ENCODE results near the gene C1QTNF1. TPM values are rescaled to one million over a fixed set of nuclear protein-coding genes. Genes with fewer than 3 reads are reported as not detected.

The C1QTNF1 gene
- total and polyA plus RNA-seq, 4 experiments from 2014 or later = not detected

- no peaks in the 10 kb centered on the region for H3K4me1 ChIP-seq (ENCODE audit: insufficient read depth, low read length)
- no peaks in the 10 kb centered on the region for H3K27me3 ChIP-seq (ENCODE audit: insufficient read depth, low read length)
- CTCF ChIA-PET (ENCODE audit: partially characterized antibody) = interaction anchor here (0.7 to 5.9 kb wide), 9 partner anchors 13 to 313 kb away, joined by 3 to 58 read pairs (median 6); no protein-coding TSS in a partner anchor
- peaks cover 4% of the 10 kb centered on the region for H3K36me3 ChIP-seq (ENCODE audit: insufficient read depth, low read length)
- Mint-ChIP-seq H3K4me3 (no peak overlapping the region), H3K27me3 (peaks cover 4 to 5% of the 10 kb centered on the region in 2 donors), H3K27ac (no peak overlapping the region), H3K4me1 (peaks cover 0 to 3% (median under 1%) of the 10 kb centered on the region in 4 donors), H3K36me3 (peaks cover 0 to 13% of the 10 kb centered on the region in 2 donors), H3K9me3 (peaks cover 0 to 2% (median 0%) of the 10 kb centered on the region in 8 donors)
- intact Hi-C loops (cut with micrococcal nuclease) = loop anchor here (1.0 kb wide), 1 partner anchor 306 kb away; no protein-coding TSS in a partner anchor
- no peaks in the 10 kb centered on the region for H3K9me3 ChIP-seq (ENCODE audit: control insufficient read depth in 1 of 2, low read length in 2 of 2)
- POLR2A ChIA-PET (ENCODE audit: partially characterized antibody) = interaction anchor here (1.0 kb wide), 1 partner anchor 16 kb away, joined by 3 read pairs; no protein-coding TSS in a partner anchor
- no peak overlapping the region for H3K27ac ChIP-seq (ENCODE audit: low read depth, low read length)
- H3K4me3 ChIP-seq (ENCODE audit: low read length in 2 of 2) = no peak overlapping the region
- peak in 4 of 5 donors; percentile 61 to 70 (median 65) for DNase-seq
Observed at GRCh38 chr17:79087428-79088143, 63.6 kb downstream of the C1QTNF1 start.

DNA sequence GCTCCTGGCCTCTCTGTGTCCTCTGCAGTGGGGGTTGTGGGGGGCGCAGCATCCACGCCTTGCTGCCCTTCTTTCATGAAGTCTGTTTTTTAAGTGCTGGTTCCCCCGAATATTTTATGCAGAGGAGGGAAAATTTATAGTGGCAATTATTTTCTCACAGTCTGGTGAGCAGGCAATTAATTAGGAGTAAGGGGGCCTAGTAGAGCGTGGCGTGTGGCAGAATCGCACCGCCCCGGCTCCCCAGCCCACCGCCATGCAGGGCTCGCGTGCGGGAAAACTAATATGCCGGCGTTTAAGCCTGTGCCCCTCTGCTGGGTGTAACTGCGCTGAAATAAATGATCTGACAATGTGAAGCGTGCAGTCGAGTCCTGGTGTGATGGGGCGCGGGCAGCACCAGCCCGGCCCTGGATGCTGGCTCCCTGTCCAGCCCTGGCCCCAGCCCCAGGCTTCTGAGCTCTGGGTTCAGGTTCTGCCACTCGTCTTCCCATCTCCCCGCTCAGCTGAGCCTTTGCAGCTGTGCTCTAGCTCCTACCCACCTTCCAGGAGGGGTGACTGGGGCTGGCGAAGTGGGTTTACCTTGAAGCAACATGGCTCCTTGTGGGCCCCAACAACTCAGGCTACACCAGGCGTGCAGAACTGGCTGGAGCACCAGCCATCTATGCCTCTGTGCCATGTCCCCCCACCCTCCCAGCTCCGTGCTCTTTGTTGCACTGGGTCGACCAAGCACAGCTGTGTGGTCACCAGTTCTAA lies 64.5 kb downstream of the C1QTNF1 start:
- intact Hi-C loops (cut with micrococcal nuclease) = no loop called here
- H3K36me3 ChIP-seq (ENCODE audit: insufficient read depth, low read length) = peaks cover 4% of the 10 kb centered on the region
- H3K4me3 ChIP-seq (ENCODE audit: low read length in 2 of 2) = no peak overlapping the region
- ChIA-PET POLR2A (ENCODE audit: partially characterized antibody) (no interaction called here), CTCF (ENCODE audit: partially characterized antibody) (interaction anchor here (0.7 to 5.9 kb wide), 8 partner anchors 12 to 312 kb away, joined by 3 to 58 read pairs (median 6); no protein-coding TSS in a partner anchor)
- H3K4me3 Mint-ChIP-seq = no peak overlapping the region
- H3K27ac ChIP-seq (ENCODE audit: low read depth, low read length) = no peak overlapping the region
- no peak overlapping the region for H3K27ac Mint-ChIP-seq
- H3K9me3 ChIP-seq (ENCODE audit: control insufficient read depth in 1 of 2, low read length in 2 of 2) = no peaks in the 10 kb centered on the region
- peaks cover 0 to 2% (median 0%) of the 10 kb centered on the region in 8 donors for H3K9me3 Mint-ChIP-seq
- DNase-seq = no peak
- H3K27me3 ChIP-seq (ENCODE audit: insufficient read depth, low read length) = peaks cover 5% of the 10 kb centered on the region
- H3K27me3 Mint-ChIP-seq = peaks cover 4 to 5% of the 10 kb centered on the region in 2 donors
- H3K4me1 ChIP-seq (ENCODE audit: insufficient read depth, low read length) = peaks cover 7% of the 10 kb centered on the region
- peaks cover 1 to 5% (median 2%) of the 10 kb centered on the region in 4 donors for H3K4me1 Mint-ChIP-seq
- H3K36me3 Mint-ChIP-seq = peaks cover 0 to 12% of the 10 kb centered on the region in 2 donors

DNA sequence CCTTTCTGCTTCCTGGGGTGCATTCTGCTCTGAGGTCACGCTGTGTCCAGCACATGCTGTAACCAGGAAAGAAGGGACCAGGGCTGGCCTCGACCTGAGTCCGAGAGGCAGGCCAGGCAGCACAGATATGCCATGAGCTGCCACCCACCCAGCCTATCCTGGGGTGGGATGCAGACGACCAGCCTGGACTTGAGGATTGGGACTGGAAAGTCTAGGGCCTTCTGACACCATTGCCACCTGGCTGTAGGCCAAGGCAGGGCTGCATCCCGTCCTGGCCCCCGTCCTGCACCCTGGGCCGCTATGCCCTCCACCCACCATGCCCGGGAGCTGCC lies 65.0 kb downstream of the C1QTNF1 start:
- Histone ChIP-seq H3K9me3 (ENCODE audit: control insufficient read depth in 1 of 2, low read length in 2 of 2) (no peaks in the 10 kb centered on the region), H3K27me3 (ENCODE audit: insufficient read depth, low read length) (peaks cover 5% of the 10 kb centered on the region), H3K36me3 (ENCODE audit: insufficient read depth, low read length) (peaks cover 4% of the 10 kb centered on the region), H3K4me3 (ENCODE audit: low read length in 2 of 2) (no peak overlapping the region), H3K4me1 (ENCODE audit: insufficient read depth, low read length) (peaks cover 11% of the 10 kb centered on the region), H3K27ac (ENCODE audit: low read depth, low read length) (no peak overlapping the region)
- no peak for DNase-seq
- POLR2A ChIA-PET (ENCODE audit: partially characterized antibody) = no interaction called here
- Mint-ChIP-seq H3K4me3 (no peak overlapping the region), H3K27me3 (peaks cover 6 to 7% of the 10 kb centered on the region in 2 donors), H3K4me1 (peaks cover 3 to 8% (median 5%) of the 10 kb centered on the region in 4 donors), H3K9me3 (peaks cover 0 to 2% (median 0%) of the 10 kb centered on the region in 8 donors), H3K27ac (no peak overlapping the region), H3K36me3 (peaks cover 0 to 8% of the 10 kb centered on the region in 2 donors)
- CTCF ChIA-PET (ENCODE audit: partially characterized antibody) = interaction anchor here (1.4 to 5.9 kb wide), 4 partner anchors 11 to 312 kb away, joined by 5 to 58 read pairs (median 9); no protein-coding TSS in a partner anchor
- intact Hi-C loops (cut with micrococcal nuclease) = no loop called here

GRCh38 chr17:79089720-79090442 lies 65.9 kb downstream of the C1QTNF1 start:
- Mint-ChIP-seq H3K36me3 (peaks cover 0 to 5% of the 10 kb centered on the region in 2 donors), H3K27me3 (peaks cover 8 to 10% of the 10 kb centered on the region in 2 donors), H3K4me1 (peaks cover 3 to 8% (median 5%) of the 10 kb centered on the region in 4 donors), H3K9me3 (no peaks in the 10 kb centered on the region), H3K27ac (no peak overlapping the region), H3K4me3 (no peak overlapping the region)
- Histone ChIP-seq H3K36me3 (ENCODE audit: insufficient read depth, low read length) (no peaks in the 10 kb centered on the region), H3K27me3 (ENCODE audit: insufficient read depth, low read length) (peaks cover 5% of the 10 kb centered on the region), H3K27ac (ENCODE audit: low read depth, low read length) (no peak overlapping the region), H3K4me3 (ENCODE audit: low read length in 2 of 2) (no peak overlapping the region), H3K9me3 (ENCODE audit: control insufficient read depth in 1 of 2, low read length in 2 of 2) (no peaks in the 10 kb centered on the region), H3K4me1 (ENCODE audit: insufficient read depth, low read length) (peaks cover 11% of the 10 kb centered on the region)
- no peak for DNase-seq
- CTCF ChIA-PET (ENCODE audit: partially characterized antibody) = interaction anchor here (5.9 kb wide), 1 partner anchor 302 kb away, joined by 58 read pairs; no protein-coding TSS in a partner anchor
- POLR2A ChIA-PET (ENCODE audit: partially characterized antibody) = no interaction called here
- intact Hi-C loops (cut with micrococcal nuclease) = no loop called here

GRCh38 chr17:79090443-79091225 lies 66.7 kb downstream of the C1QTNF1 start:
- H3K4me1 Mint-ChIP-seq = peaks cover 3 to 8% (median 5%) of the 10 kb centered on the region in 4 donors
- H3K4me1 ChIP-seq (ENCODE audit: insufficient read depth, low read length) = peaks cover 11% of the 10 kb centered on the region
- H3K27me3 Mint-ChIP-seq = peaks cover 8 to 10% of the 10 kb centered on the region in 2 donors
- H3K9me3 ChIP-seq (ENCODE audit: control insufficient read depth in 1 of 2, low read length in 2 of 2) = no peaks in the 10 kb centered on the region
- ChIA-PET CTCF (ENCODE audit: partially characterized antibody) (interaction anchor here (0.8 kb wide), 1 partner anchor 302 kb away, joined by 3 read pairs; no protein-coding TSS in a partner anchor), POLR2A (ENCODE audit: partially characterized antibody) (no interaction called here)
- peaks cover 5% of the 10 kb centered on the region for H3K27me3 ChIP-seq (ENCODE audit: insufficient read depth, low read length)
- H3K27ac Mint-ChIP-seq = no peak overlapping the region
- H3K36me3 ChIP-seq (ENCODE audit: insufficient read depth, low read length) = no peaks in the 10 kb centered on the region
- no peak for DNase-seq
- no peak overlapping the region for H3K27ac ChIP-seq (ENCODE audit: low read depth, low read length)
- intact Hi-C loops (cut with micrococcal nuclease) = no loop called here
- H3K36me3 Mint-ChIP-seq = peaks cover 0 to 5% of the 10 kb centered on the region in 2 donors
- H3K4me3 Mint-ChIP-seq = no peak overlapping the region
- no peaks in the 10 kb centered on the region for H3K9me3 Mint-ChIP-seq
- no peak overlapping the region for H3K4me3 ChIP-seq (ENCODE audit: low read length in 2 of 2)

- Mint-ChIP-seq H3K4me3 (no peak overlapping the region), H3K27ac (no peak overlapping the region), H3K9me3 (no peaks in the 10 kb centered on the region), H3K27me3 (peaks cover 8 to 13% of the 10 kb centered on the region in 2 donors), H3K36me3 (peaks cover 0 to 2% of the 10 kb centered on the region in 2 donors), H3K4me1 (peaks cover 3 to 8% (median 5%) of the 10 kb centered on the region in 4 donors)
- DNase-seq = no peak
- H3K9me3 ChIP-seq (ENCODE audit: control insufficient read depth in 1 of 2, low read length in 2 of 2) = no peaks in the 10 kb centered on the region
- no peak overlapping the region for H3K4me3 ChIP-seq (ENCODE audit: low read length in 2 of 2)
- H3K27me3 ChIP-seq (ENCODE audit: insufficient read depth, low read length) = peaks cover 5% of the 10 kb centered on the region
- intact Hi-C loops (cut with micrococcal nuclease) = no loop called here
- H3K4me1 ChIP-seq (ENCODE audit: insufficient read depth, low read length) = peaks cover 11% of the 10 kb centered on the region
- CTCF ChIA-PET (ENCODE audit: partially characterized antibody) = interaction anchor here (0.8 kb wide), 1 partner anchor 301 kb away, joined by 3 read pairs; no protein-coding TSS in a partner anchor
- H3K27ac ChIP-seq (ENCODE audit: low read depth, low read length) = no peak overlapping the region
- POLR2A ChIA-PET (ENCODE audit: partially characterized antibody) = no interaction called here
- no peaks in the 10 kb centered on the region for H3K36me3 ChIP-seq (ENCODE audit: insufficient read depth, low read length)
Observed at GRCh38 chr17:79091226-79091670, 67.3 kb downstream of the C1QTNF1 start.
